Esophagus squamous epithelium (tissue), 4 donors: ENCODE measurements around the gene SSH3.
A peak's percentile ranks its signal among the peaks of the same experiment; 100 is the strongest.

ENCODE experiments used
- CTCF ChIP-seq, 6 experiments: fragments of 450-650 bp in 4 of 6; fragments of 200-600 bp in 2 of 6; sonication (generic) in 2 of 6; IDR thresholded peaks; one replicate each; pipeline ENCODE4 v1.5.1; 2016 to 2019; ENCODE audit warnings: antibody characterized with exemption in 6 of 6, mild to moderate bottlenecking in 4 of 6, moderate library complexity in 4 of 6
- POLR2A ChIP-seq, 4 donors: fragments of 450-650 bp; IDR thresholded peaks; one replicate each; pipeline ENCODE4 v1.6.1; 2017; ENCODE audit warnings: antibody characterized with exemption in 4 of 4, mild to moderate bottlenecking in 4 of 4, moderate library complexity in 3 of 4

GRCh38 chr11:67310246-67311050 lies 7.1 kb downstream of the SSH3 start:
- TF ChIP-seq CTCF (IDR thresholded peaks at IDR 0.05): no peak
- peak in 1 of 4 donors; percentile 29 for TF ChIP-seq POLR2A (IDR thresholded peaks at IDR 0.05)
